ENCODE data around the gene SMYD3. TPM values are rescaled to one million over a fixed set of nuclear protein-coding genes. Genes with fewer than 3 reads are reported as not detected.

The SMYD3 gene
- total and polyA plus RNA-seq, 9 of the 15 experiments (the other 6 are each of a cell fraction or from before 2014, with no cell fraction given): 128 to 440 (median 197) TPM

DNA sequence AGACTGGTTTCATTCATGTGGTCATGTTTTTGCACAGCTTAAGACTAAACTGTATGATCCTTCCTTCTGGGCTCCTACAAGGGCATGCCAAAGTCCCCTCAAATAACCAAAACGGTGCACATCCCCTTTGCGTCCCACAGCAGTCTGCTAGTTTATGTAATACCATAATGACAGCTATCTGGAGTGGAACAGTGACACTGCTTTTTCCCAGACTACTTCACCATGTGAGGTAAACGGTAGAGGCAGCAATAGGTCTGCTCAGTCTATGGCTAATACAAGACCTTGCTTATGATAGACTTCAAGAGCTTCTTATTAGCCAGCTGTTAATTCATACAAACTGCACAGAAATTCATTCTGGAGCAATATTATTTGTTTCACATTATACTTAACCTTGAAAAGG, 395.5 kb downstream of the SMYD3 start (continued):
- TF ChIP-seq, protein P1, sequence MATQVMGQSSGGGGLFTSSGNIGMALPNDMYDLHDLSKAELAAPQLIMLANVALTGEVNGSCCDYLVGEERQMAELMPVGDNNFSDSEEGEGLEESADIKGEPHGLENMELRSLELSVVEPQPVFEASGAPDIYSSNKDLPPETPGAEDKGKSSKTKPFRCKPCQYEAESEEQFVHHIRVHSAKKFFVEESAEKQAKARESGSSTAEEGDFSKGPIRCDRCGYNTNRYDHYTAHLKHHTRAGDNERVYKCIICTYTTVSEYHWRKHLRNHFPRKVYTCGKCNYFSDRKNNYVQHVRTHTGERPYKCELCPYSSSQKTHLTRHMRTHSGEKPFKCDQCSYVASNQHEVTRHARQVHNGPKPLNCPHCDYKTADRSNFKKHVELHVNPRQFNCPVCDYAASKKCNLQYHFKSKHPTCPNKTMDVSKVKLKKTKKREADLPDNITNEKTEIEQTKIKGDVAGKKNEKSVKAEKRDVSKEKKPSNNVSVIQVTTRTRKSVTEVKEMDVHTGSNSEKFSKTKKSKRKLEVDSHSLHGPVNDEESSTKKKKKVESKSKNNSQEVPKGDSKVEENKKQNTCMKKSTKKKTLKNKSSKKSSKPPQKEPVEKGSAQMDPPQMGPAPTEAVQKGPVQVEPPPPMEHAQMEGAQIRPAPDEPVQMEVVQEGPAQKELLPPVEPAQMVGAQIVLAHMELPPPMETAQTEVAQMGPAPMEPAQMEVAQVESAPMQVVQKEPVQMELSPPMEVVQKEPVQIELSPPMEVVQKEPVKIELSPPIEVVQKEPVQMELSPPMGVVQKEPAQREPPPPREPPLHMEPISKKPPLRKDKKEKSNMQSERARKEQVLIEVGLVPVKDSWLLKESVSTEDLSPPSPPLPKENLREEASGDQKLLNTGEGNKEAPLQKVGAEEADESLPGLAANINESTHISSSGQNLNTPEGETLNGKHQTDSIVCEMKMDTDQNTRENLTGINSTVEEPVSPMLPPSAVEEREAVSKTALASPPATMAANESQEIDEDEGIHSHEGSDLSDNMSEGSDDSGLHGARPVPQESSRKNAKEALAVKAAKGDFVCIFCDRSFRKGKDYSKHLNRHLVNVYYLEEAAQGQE (IDR thresholded peaks at IDR 0.05; ENCODE audit: borderline replicate concordance): no peak
- TF ChIP-seq, protein P1 (CRISPR knock-in tag; IDR thresholded peaks at IDR 0.05; ENCODE audit: low read depth): no peak
- TF ChIP-seq ZNF766 (CRISPR knock-in tag; conservative IDR thresholded peaks at IDR 0.05) (no peak), CXXC5 (CRISPR knock-in tag; IDR thresholded peaks at IDR 0.05) (peak; percentile 9; the same call in 1 of the 2 replicates), EHMT2 (IDR thresholded peaks at IDR 0.05) (0 out of 2 replicates have a peak, but pooled peaks have one; percentile 27), MAFF (IDR thresholded peaks at IDR 0.05; ENCODE audit: low read length) (peak; percentile 51; the same call in 1 of the 2 replicates), MYNN (IDR thresholded peaks at IDR 0.05) (no peak), MYNN (CRISPR knock-in tag; IDR thresholded peaks at IDR 0.05) (no peak), ZNF583 (CRISPR knock-in tag; IDR thresholded peaks at IDR 0.05) (no peak), CTBP1 (IDR thresholded peaks at IDR 0.05; ENCODE audit: borderline replicate concordance) (no peak), MYC (IDR thresholded peaks at IDR 0.05; ENCODE audit: low read depth, low read length) (no peak), MYC (CRISPR knock-in tag; IDR thresholded peaks at IDR 0.05; ENCODE audit: borderline replicate concordance, low read depth) (no peak), SMAD4 (CRISPR knock-in tag; conservative IDR thresholded peaks at IDR 0.05) (peak; percentile 75), ZNF217 (CRISPR knock-in tag; IDR thresholded peaks at IDR 0.05) (no peak), ELF2 (CRISPR knock-in tag; IDR thresholded peaks at IDR 0.05) (no peak)
- TF ChIP-seq, protein P2, sequence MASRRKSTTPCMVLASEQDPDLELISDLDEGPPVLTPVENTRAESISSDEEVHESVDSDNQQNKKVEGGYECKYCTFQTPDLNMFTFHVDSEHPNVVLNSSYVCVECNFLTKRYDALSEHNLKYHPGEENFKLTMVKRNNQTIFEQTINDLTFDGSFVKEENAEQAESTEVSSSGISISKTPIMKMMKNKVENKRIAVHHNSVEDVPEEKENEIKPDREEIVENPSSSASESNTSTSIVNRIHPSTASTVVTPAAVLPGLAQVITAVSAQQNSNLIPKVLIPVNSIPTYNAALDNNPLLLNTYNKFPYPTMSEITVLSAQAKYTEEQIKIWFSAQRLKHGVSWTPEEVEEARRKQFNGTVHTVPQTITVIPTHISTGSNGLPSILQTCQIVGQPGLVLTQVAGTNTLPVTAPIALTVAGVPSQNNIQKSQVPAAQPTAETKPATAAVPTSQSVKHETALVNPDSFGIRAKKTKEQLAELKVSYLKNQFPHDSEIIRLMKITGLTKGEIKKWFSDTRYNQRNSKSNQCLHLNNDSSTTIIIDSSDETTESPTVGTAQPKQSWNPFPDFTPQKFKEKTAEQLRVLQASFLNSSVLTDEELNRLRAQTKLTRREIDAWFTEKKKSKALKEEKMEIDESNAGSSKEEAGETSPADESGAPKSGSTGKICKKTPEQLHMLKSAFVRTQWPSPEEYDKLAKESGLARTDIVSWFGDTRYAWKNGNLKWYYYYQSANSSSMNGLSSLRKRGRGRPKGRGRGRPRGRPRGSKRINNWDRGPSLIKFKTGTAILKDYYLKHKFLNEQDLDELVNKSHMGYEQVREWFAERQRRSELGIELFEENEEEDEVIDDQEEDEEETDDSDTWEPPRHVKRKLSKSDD (conservative IDR thresholded peaks at IDR 0.05; ENCODE audit: low read length): no peak

Data from K562 (cell line).